ENCODE measurements around the gene NUDT13. TPM values are rescaled to one million over a fixed set of nuclear protein-coding genes. Genes with fewer than 3 reads are reported as not detected.

The NUDT13 gene
- total RNA-seq, 1 experiment from 2014 or later, result 2.9 TPM

DNA sequence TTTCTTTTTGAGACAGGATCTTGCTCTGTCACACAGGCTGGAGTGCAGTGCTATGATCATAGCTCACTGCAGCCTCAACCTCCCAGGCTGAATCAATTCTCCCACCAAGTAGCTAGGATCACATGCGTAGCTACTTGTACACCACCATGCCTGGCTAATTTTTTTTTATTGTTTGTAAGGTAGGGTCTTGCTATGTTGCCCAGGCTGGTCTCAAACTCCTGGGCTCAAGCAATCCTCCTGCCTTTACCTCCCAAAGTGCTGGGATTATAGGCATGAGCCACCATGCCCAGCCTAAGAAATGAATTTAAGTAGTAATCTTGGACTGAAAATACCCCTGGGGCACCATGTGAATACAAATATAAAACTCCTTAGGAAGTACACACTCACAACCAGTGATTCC, 5.8 kb downstream of the NUDT13 start:
- DNase-seq (ENCODE audit: low spot score), result no peak
- H3K9me3 Mint-ChIP-seq, result no peaks in the 10 kb centered on the region
- CTCF ChIA-PET, result no interaction called here
- H3K27ac Mint-ChIP-seq, result no peak overlapping the region
- H3K36me3 Mint-ChIP-seq, result peaks cover 7% of the 10 kb centered on the region
- no peak for ATAC-seq
- no peak for TF ChIP-seq SP1 (CRISPR knock-in tag; conservative IDR thresholded peaks at IDR 0.05)
- TF ChIP-seq ZNF121 (CRISPR knock-in tag; IDR thresholded peaks at IDR 0.05), result no peak
- no peak for TF ChIP-seq ZNF281 (CRISPR knock-in tag; IDR thresholded peaks at IDR 0.05)
- TF ChIP-seq OVOL2 (CRISPR knock-in tag; IDR thresholded peaks at IDR 0.05; ENCODE audit: borderline replicate concordance), result no peak
- TF ChIP-seq USF1 (CRISPR knock-in tag; IDR thresholded peaks at IDR 0.05), result no peak
- no peak for TF ChIP-seq TEAD4 (CRISPR knock-in tag; IDR thresholded peaks at IDR 0.05)
- TF ChIP-seq ZNF423 (CRISPR knock-in tag; IDR thresholded peaks at IDR 0.05), result no peak
- H3K27me3 Mint-ChIP-seq (ENCODE audit: low read depth), result no peaks in the 10 kb centered on the region
- POLR2A ChIA-PET, result no interaction called here
- H3K4me1 Mint-ChIP-seq, result peaks cover 10% of the 10 kb centered on the region
- no peak overlapping the region for H3K4me3 Mint-ChIP-seq

DNA sequence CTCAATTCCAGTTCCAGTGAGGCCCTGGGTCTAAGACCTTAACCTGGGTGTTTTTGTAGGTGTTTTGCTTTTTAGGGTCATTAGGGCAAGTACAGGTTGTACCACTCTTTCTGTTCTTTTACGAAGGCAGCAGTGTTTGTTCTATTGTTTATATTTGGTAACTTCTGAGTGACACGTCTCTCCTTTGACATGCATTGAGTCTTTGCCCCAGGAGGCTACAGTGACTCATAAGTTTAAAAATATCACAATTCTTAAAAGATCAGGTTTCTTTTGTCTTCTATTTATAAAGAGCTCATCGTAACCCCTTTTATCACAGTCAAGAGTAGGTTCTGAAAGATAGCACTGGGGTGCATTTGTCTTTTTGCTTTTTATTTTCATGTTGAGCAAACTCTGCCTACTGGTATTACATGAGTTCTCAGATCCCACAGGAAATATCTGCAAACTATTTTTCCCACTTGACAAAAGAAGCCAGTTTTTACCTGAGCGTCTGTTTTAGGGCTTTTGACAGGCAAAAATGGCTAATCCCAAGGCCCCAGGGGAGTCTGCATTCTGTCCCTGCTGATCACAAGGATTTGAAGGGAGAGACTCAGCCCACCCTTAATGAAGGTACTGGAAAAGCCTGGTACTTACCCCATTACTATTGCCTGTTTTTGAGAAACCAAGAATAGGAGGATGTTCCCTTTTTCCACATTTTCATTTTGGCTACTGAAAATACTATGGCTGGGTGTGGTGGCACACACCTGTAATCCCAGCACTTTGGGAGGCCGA, 7.9 kb downstream of the NUDT13 start:
- peaks cover 9% of the 10 kb centered on the region for H3K36me3 Mint-ChIP-seq
- CTCF ChIA-PET, result no interaction called here

DNA sequence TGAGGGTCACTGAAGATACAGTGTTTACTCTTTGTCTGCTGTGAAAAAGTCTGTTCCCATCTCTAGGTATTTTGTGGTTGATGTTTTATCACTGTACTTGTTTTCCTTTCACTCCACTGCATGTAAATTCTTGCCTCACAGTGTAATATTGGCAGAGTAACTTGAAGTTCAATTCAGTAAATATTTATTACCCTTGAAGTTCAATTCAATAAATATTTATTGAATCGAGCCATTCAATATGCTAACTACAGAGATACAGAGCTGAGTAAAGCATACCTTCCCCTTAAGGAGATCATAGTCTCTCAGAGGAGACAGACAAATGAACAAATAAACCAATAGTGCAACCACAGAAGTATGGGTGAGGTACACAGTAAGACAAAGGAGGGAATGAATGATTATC, 9.2 kb downstream of the NUDT13 start:
- CTCF ChIA-PET, result no interaction called here
- Mint-ChIP-seq H3K27ac (peak overlapping the region; percentile 26), H3K4me1 (peaks cover 7% of the 10 kb centered on the region), H3K27me3 (ENCODE audit: low read depth) (no peaks in the 10 kb centered on the region), H3K9me3 (no peaks in the 10 kb centered on the region), H3K36me3 (peaks cover 9% of the 10 kb centered on the region), H3K4me3 (no peak overlapping the region)
- POLR2A ChIA-PET, result no interaction called here
- ATAC-seq (no peak), DNase-seq (ENCODE audit: low spot score) (no peak)
- TF ChIP-seq SMAD3 (CRISPR knock-in tag; IDR thresholded peaks at IDR 0.05; ENCODE audit: borderline replicate concordance) (no peak), ZNF396 (CRISPR knock-in tag; IDR thresholded peaks at IDR 0.05; ENCODE audit: borderline replicate concordance) (no peak), MXD4 (CRISPR knock-in tag; IDR thresholded peaks at IDR 0.05; ENCODE audit: borderline replicate concordance) (no peak), USF2 (CRISPR knock-in tag; IDR thresholded peaks at IDR 0.05) (no peak), PRDM15 (CRISPR knock-in tag; IDR thresholded peaks at IDR 0.05) (no peak), ZNF512 (CRISPR knock-in tag; IDR thresholded peaks at IDR 0.05; ENCODE audit: borderline replicate concordance) (no peak), ZNF138 (CRISPR knock-in tag; conservative IDR thresholded peaks at IDR 0.05) (no peak), CREM (CRISPR knock-in tag; IDR thresholded peaks at IDR 0.05) (no peak), GTF2I (CRISPR knock-in tag; conservative IDR thresholded peaks at IDR 0.05) (no peak), SOX15 (CRISPR knock-in tag; IDR thresholded peaks at IDR 0.05) (no peak), CREB1 (CRISPR knock-in tag; IDR thresholded peaks at IDR 0.05) (no peak), SP1 (CRISPR knock-in tag; conservative IDR thresholded peaks at IDR 0.05) (no peak), NFE2L1 (CRISPR knock-in tag; IDR thresholded peaks at IDR 0.05) (no peak), FOXK1 (CRISPR knock-in tag; IDR thresholded peaks at IDR 0.05) (no peak)

More for the DNA sequence above, 7.9 kb downstream of the NUDT13 start:
- no peak overlapping the region for H3K4me3 Mint-ChIP-seq
- H3K27me3 Mint-ChIP-seq (ENCODE audit: low read depth), result no peaks in the 10 kb centered on the region
- DNase-seq (ENCODE audit: low spot score) (no peak), ATAC-seq (no peak)
- TF ChIP-seq IRF2 (CRISPR knock-in tag; IDR thresholded peaks at IDR 0.05; ENCODE audit: borderline replicate concordance, low read depth) (no peak), FOXP1 (CRISPR knock-in tag; IDR thresholded peaks at IDR 0.05; ENCODE audit: borderline replicate concordance) (no peak), NR1H2 (CRISPR knock-in tag; IDR thresholded peaks at IDR 0.05) (no peak)
- peaks cover 7% of the 10 kb centered on the region for H3K4me1 Mint-ChIP-seq
- peak overlapping the region; percentile 60 for H3K27ac Mint-ChIP-seq
- POLR2A ChIA-PET, result no interaction called here
- no peaks in the 10 kb centered on the region for H3K9me3 Mint-ChIP-seq
